Activated CD8-positive, alpha-beta memory T cell treated with anti-CD3 and anti-CD28 coated beads, Interleukin-2, amount 50 U/mL, for 48 hours (primary cell): Measurements from ENCODE around the gene GATA2.

ENCODE experiments used
- DNase-seq: peaks from one replicate; pipeline ENCODE4 v3.0.0-alpha.2; 2020

Gene GATA2

GRCh38 chr3:128487813-128488635 is 5.0 kb downstream of the GATA2 start:
- DNase-seq = peak; percentile 76

GRCh38 chr3:128487538-128487812 is 5.5 kb downstream of the GATA2 start:
- DNase-seq = peak; percentile 64

- DNase-seq = peak; percentile 67
Observed at GRCh38 chr3:128486681-128487537, 6.1 kb downstream of the GATA2 start.

GRCh38 chr3:128486205-128486628 is 6.8 kb downstream of the GATA2 start:
- DNase-seq = no peak

GRCh38 chr3:128485282-128486204 is 7.5 kb downstream of the GATA2 start:
- no peak for DNase-seq

- DNase-seq = no peak
Observed at GRCh38 chr3:128484404-128485281, 8.4 kb downstream of the GATA2 start.

- DNase-seq = no peak
Observed at GRCh38 chr3:128483657-128484403, 9.2 kb downstream of the GATA2 start.

- DNase-seq = no peak
Observed at GRCh38 chr3:128482666-128483656, 10.0 kb downstream of the GATA2 start.

- DNase-seq = no peak
Observed at GRCh38 chr3:128482175-128482574, 10.8 kb downstream of the GATA2 start.

- DNase-seq = no peak
Observed at GRCh38 chr3:128481438-128481942, 11.5 kb downstream of the GATA2 start.

GRCh38 chr3:128480717-128481437 is 12.1 kb downstream of the GATA2 start:
- DNase-seq = no peak

GRCh38 chr3:128480278-128480677 is 12.7 kb downstream of the GATA2 start:
- no peak for DNase-seq

GRCh38 chr3:128479558-128480086 is 13.4 kb downstream of the GATA2 start:
- DNase-seq = no peak

GRCh38 chr3:128478576-128479506 is 14.2 kb downstream of the GATA2 start:
- no peak for DNase-seq

GRCh38 chr3:128476659-128477058 is 16.3 kb downstream of the GATA2 start:
- DNase-seq = no peak

GRCh38 chr3:128475355-128475754 is 17.6 kb downstream of the GATA2 start:
- no peak for DNase-seq

- DNase-seq = no peak
Observed at GRCh38 chr3:128473737-128474136, 19.3 kb downstream of the GATA2 start.

- no peak for DNase-seq
Observed at GRCh38 chr3:128473180-128473519, 19.9 kb downstream of the GATA2 start.
